Mucosa of descending colon (tissue), 3 donors: ENCODE data around the gene PTGDS. TPM values are rescaled to one million over a fixed set of nuclear protein-coding genes. Genes with fewer than 3 reads are reported as not detected.

Experiments
- ATAC-seq: fragments of 200-7000 bp; cut with Tn5 transposase; one replicate; pipeline ENCODE4 v1.9.1; 2020; ENCODE audit warnings: mild to moderate bottlenecking, moderate library complexity
- DNase-seq, 3 donors: peaks; one replicate each; pipeline ENCODE4 v3.0.0-alpha.2; 2020
- H3K36me3 ChIP-seq: fragments of 200-600 bp; one replicate; pipeline ENCODE4 v1.8.0; 2021; ENCODE audit warnings: low read depth, mild to moderate bottlenecking
- H3K4me1 ChIP-seq: fragments of 200-600 bp; one replicate; pipeline ENCODE4 v1.8.0; 2021; ENCODE audit warnings: low read depth, mild to moderate bottlenecking
- H3K4me3 ChIP-seq: fragments of 200-600 bp; one replicate; pipeline ENCODE4 v1.8.0; 2021; ENCODE audit warnings: mild to moderate bottlenecking
- H3K9me3 ChIP-seq: fragments of 200-600 bp; one replicate; pipeline ENCODE4 v1.8.0; 2021; ENCODE audit warnings: mild to moderate bottlenecking
- CTCF ChIP-seq: fragments of 200-600 bp; IDR thresholded peaks from one replicate; pipeline ENCODE4 v1.8.0; 2022; ENCODE audit warnings: antibody characterized with exemption, mild to moderate bottlenecking
- intact Hi-C, 2 donors: fragments of 100-400 bp; cut with DNase I in 1 of 2; cut with micrococcal nuclease in 1 of 2; formaldehyde crosslinking; loops; one replicate each; pipeline versions ENCODE4 v1.11.0 to v1.11.1; 2022; cut with DNase I, micrococcal nuclease
- total RNA-seq, 3 donors: library from RNA; stranded (reverse); fragmentation: NEBNext Ultra II Directional in 2 of 3; extraction: Animal tissue kit (Norgen Biotek cat#: 25700) in 2 of 3; gene quantifications; one replicate each; pipeline versions ENCODE4 v1.2.1 to v1.2.4, GENCODE V29; 2021 to 2023
- donor health status: DM: no; HTN: no; CAD: no; lungs with moderate emphysema.
- donor health status: DM: no; HTN: no; CAD: no.
- donor health status: DM: no; HTN: yes; CAD: no.

The PTGDS gene
- total RNA-seq, 3 donors from 2014 or later, result 2.5 to 45.4 (median 16.1) TPM

DNA sequence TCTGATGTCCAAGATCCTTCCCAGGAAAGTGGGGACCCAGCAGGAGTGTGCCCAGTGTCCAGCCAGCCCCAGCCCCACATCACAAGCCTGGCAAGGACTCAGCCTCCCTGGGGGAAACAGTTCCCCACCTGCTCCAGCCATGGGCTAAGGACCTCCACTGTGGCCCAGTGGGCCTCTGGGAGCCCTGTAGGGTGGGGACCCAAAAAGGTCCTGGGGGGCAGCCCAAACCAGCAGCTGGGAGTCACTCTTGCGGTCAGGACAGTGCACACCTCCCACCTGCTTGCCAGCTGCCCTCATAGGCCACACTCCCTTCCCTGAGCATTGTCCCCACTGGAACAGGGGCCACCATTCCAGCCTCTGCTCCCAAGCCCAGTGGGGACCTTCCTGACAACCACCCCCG lies 49.1 kb downstream of the PTGDS start:
- ATAC-seq (no peak), DNase-seq (no peak)
- H3K4me1 ChIP-seq, result peaks cover 54% of the 10 kb centered on the region
- H3K9me3 ChIP-seq, result no peaks in the 10 kb centered on the region
- H3K36me3 ChIP-seq, result no peaks in the 10 kb centered on the region
- no peak overlapping the region for H3K4me3 ChIP-seq
- TF ChIP-seq CTCF, result no peak
- intact Hi-C loops, result loop anchor here in 1 of 2 donors (5.0 kb wide), 1 partner anchor 239 kb away; no protein-coding TSS in a partner anchor

DNA sequence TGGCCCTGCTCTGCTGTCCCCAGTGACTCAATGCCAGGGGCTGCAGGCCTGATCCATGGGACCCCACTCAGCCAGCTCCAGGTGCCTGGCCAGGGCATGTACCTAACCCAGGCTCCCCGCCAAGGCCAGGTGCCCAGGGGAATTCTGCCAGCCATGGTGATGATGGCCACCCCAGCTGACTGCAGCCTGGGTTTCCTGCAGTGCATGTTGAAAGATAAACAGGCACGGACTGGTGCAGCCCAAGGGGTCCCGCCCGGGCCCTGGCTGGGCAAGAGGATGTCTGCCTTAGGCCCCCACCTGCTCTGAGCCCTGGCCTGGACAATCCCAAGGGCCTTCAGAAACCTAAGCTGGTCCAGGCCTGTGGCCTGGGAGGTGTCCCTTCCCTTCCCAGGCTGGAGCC lies 49.5 kb downstream of the PTGDS start:
- Histone ChIP-seq H3K9me3 (no peaks in the 10 kb centered on the region), H3K4me3 (no peak overlapping the region), H3K36me3 (no peaks in the 10 kb centered on the region), H3K4me1 (peaks cover 54% of the 10 kb centered on the region)
- no peak for TF ChIP-seq CTCF
- ATAC-seq (no peak), DNase-seq (no peak)
- intact Hi-C loops, result loop anchor here in 1 of 2 donors (5.0 kb wide), 1 partner anchor 240 kb away; no protein-coding TSS in a partner anchor

GRCh38 chr9:137027369-137028262 lies 50.3 kb downstream of the PTGDS start, which contains the start of gene ABCA2:
Gene ABCA2, minus strand, starts transcription at chr9:137028237. Its CDS starts 97 bp downstream, at chr9:137028140.
- Histone ChIP-seq H3K4me3 (peak within 1 kb of the TSS; percentile 24), H3K4me1 (peaks cover 49% of the 10 kb centered on the region), H3K36me3 (no peaks in the 10 kb centered on the region), H3K9me3 (no peaks in the 10 kb centered on the region)
- TF ChIP-seq CTCF, result no peak
- no peak for ATAC-seq
- DNase-seq, result no peak
- intact Hi-C loops, result loop anchor here in 1 of 2 donors (5.0 kb wide), 1 partner anchor 240 kb away; no protein-coding TSS in a partner anchor

GRCh38 chr9:137028263-137029057 lies 51.2 kb downstream of the PTGDS start:
- no peaks in the 10 kb centered on the region for H3K36me3 ChIP-seq
- no peaks in the 10 kb centered on the region for H3K9me3 ChIP-seq
- H3K4me3 ChIP-seq, result peak overlapping the region; percentile 24
- intact Hi-C loops, result loop anchor here in 1 of 2 donors (5.0 kb wide), 1 partner anchor 241 kb away; no protein-coding TSS in a partner anchor
- DNase-seq (peak; percentile 81 to 86 (median 84)), ATAC-seq (peak; percentile 75)
- peak; percentile 55 for TF ChIP-seq CTCF
- H3K4me1 ChIP-seq, result peaks cover 42% of the 10 kb centered on the region
